Measurements from ENCODE around the gene CAPN13. TPM values are rescaled to one million over a fixed set of nuclear protein-coding genes. Genes with fewer than 3 reads are reported as not detected.
A peak's percentile ranks its signal among the peaks of the same experiment; 100 is the strongest.

The CAPN13 gene
- total and polyA plus RNA-seq, 2 of the 4 experiments (the other 2 are of a cell fraction) = not detected

DNA sequence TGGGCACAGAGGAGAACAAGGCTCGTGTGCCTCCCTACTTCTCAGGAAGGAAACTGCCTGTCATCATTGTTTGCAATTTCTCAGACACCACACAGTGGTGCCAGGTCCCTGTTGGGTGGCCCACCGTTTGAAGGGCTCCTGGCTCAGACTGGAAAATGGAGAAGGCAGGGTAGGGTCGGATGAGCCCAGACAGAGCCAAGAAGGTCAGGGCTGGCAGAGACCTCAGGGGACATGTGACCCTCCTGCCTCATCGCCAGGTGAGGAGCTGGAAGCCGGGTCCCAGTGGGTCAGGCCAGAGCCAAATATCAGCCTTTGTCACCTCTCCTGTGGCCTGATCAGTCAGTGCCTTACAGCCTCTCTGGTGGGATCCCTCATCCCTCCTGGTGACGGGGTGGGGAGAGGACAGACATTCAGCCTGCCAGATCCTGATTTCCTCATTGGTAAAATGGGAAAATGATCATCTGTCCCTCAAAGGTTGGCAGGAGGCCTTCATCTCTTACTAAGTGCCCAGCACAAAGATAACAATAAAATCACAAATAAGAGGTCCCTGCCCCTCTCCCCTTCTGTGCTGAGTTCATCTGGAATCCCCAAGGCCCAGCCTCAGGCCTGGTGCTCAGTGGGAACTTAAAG, 117.6 kb downstream of the CAPN13 start:
- peaks cover 15% of the 10 kb centered on the region for H3K4me1 ChIP-seq (ENCODE audit: control insufficient read depth, insufficient read depth, low read length)
- WGBS, 2 experiments (ENCODE audit: extremely low coverage in 2 of 2, insufficient read length in 1 of 2) = 67% methylated on average over 3 of the region's 6 CpGs; no CpG with 5 or more reads in 1 of the 2 experiments
- no peaks in the 10 kb centered on the region for H4K20me1 ChIP-seq (ENCODE audit: insufficient read depth, low read length)
- H2BK5ac ChIP-seq (ENCODE audit: low read depth, low read length, poor library complexity, severe bottlenecking) = no peak overlapping the region
- no peaks in the 10 kb centered on the region for H3K27me3 ChIP-seq (ENCODE audit: control insufficient read depth, insufficient read depth, low read length)
- peak overlapping the region; percentile 11 to 79; a peak in 2 of 4 replicates for H4K8ac ChIP-seq (ENCODE audit: low read depth in 2 of 2, low read length in 2 of 2)
- H2BK20ac ChIP-seq (ENCODE audit: low read depth, low read length) = no peak overlapping the region
- no TSS peak for BruUV-seq (replicated peaks)
- H3K4ac ChIP-seq (ENCODE audit: low read depth, low read length) = peak overlapping the region; percentile 48
- POLR2A ChIA-PET (ENCODE audit: unreplicated experiment) = no interaction called here
- no peak for TF ChIP-seq MAFK (IDR thresholded peaks at IDR 0.05; ENCODE audit: low read depth, low read length)
- intact Hi-C loops (cut with micrococcal nuclease) (loop anchor here (5.0 kb wide), 1 partner anchor 387 kb away; no protein-coding TSS in a partner anchor), dilution Hi-C loops (cut with HindIII; ENCODE audit: low sequenced_read_pairs, unreplicated experiment) (no loop called here), in situ Hi-C loops (cut with MboI; ENCODE audit: low sequenced_read_pairs) (no loop called here)
- no peak overlapping the region for H3K9ac ChIP-seq (ENCODE audit: low read depth, low read length)
- no peak overlapping the region for H2AK5ac ChIP-seq (ENCODE audit: low read depth, low read length)
- 0 out of 4 replicates have a peak, but pooled peaks cover 0 to 2% of the 10 kb centered on the region in 2 experiments for H3K79me1 ChIP-seq (ENCODE audit: low read depth in 1 of 2, low read length in 2 of 2)
- ATAC-seq (ENCODE audit: low read depth) = no peak
- H3K4me2 ChIP-seq (ENCODE audit: low read depth, low read length) = no peak overlapping the region
- H2AFZ ChIP-seq (replicated peaks; ENCODE audit: low read length, poor library complexity) = peak overlapping the region; percentile 40
- no peak for DNase-seq
- H3K36me3 ChIP-seq (ENCODE audit: control insufficient read depth, insufficient read depth, low read length) = no peaks in the 10 kb centered on the region
- H2BK120ac ChIP-seq (ENCODE audit: low read depth, low read length) = peak overlapping the region; percentile 19; the same call in 1 of the 2 replicates
- peaks cover 5% of the 10 kb centered on the region; the same call in 1 of the 2 replicates for H3K9me1 ChIP-seq (ENCODE audit: insufficient read depth, low read length)
- H3K14ac ChIP-seq (replicated peaks; ENCODE audit: low read depth, low read length) = peak overlapping the region; percentile 34; the same call in 1 of the 2 replicates
- H4K5ac ChIP-seq (ENCODE audit: low read depth, low read length) = peak overlapping the region; percentile 38
- no peak overlapping the region for H3K27ac ChIP-seq (ENCODE audit: insufficient read depth, low read length)
- H3K4me3 ChIP-seq (ENCODE audit: insufficient read depth, low read depth, low read length) = no peak overlapping the region
- no peaks in the 10 kb centered on the region for H3K9me3 ChIP-seq (ENCODE audit: control insufficient read depth, insufficient read depth, low read length)
- no peak overlapping the region for H2AK9ac ChIP-seq (replicated peaks; ENCODE audit: low read depth, low read length, poor library complexity)
- no peak overlapping the region for H3K56ac ChIP-seq (ENCODE audit: extremely low read depth, insufficient read depth, low read length)
- H2BK15ac ChIP-seq (ENCODE audit: low read depth, low read length) = no peak overlapping the region
- peak overlapping the region; percentile 39; the same call in 1 of the 2 replicates for H4K91ac ChIP-seq (ENCODE audit: insufficient read depth, low read depth, low read length)
- CTCF ChIA-PET = no interaction called here
- no peak overlapping the region for H3K23ac ChIP-seq (ENCODE audit: low read depth, low read length)
- H3K18ac ChIP-seq (ENCODE audit: low read depth, low read length) = peak overlapping the region; percentile 29
